C4-2B (cell line): Measurements from ENCODE around the gene DET1.

ENCODE experiments used
- CTCF ChIP-seq: fragments of 450-650 bp; conservative IDR thresholded peaks from 2 replicates; pipeline ENCODE4 v1.5.1; 2017; ENCODE audit warnings: mild to moderate bottlenecking
- ZFX ChIP-seq: fragments of 450-650 bp; IDR thresholded peaks from 2 replicates; pipeline ENCODE4 v1.6.1; 2017

GRCh38 chr15:88479169-88479568 is 67.3 kb downstream of the DET1 start:
- TF ChIP-seq CTCF = no peak
- no peak for TF ChIP-seq ZFX
